Measurements from ENCODE around the gene KAZN. TPM values are rescaled to one million over a fixed set of nuclear protein-coding genes. Genes with fewer than 3 reads are reported as not detected.

KAZN gene
- total and polyA plus RNA-seq, 3 donors from 2014 or later, result 12.1 to 14.6 (median 13.8) TPM

GRCh38 chr1:14739082-14739832, 140.8 kb downstream of the KAZN start:
- no peak for TF ChIP-seq CTCF (IDR thresholded peaks at IDR 0.05)
- no peak for TF ChIP-seq POLR2A (IDR thresholded peaks at IDR 0.05)
- 75 to 79% methylated on average over 16 of the region's 16 CpGs for WGBS, 2 donors
- Histone ChIP-seq H3K4me3 (no peak overlapping the region), H3K27me3 (no peaks in the 10 kb centered on the region), H3K9me3 (no peaks in the 10 kb centered on the region), H3K36me3 (ENCODE audit: low read depth, missing control alignments) (no peaks in the 10 kb centered on the region), H3K27ac (no peak overlapping the region), H3K4me1 (no peaks in the 10 kb centered on the region)
- no peak for DNase-seq
- intact Hi-C loops (cut with DNase I; ENCODE audit: low total_unique reads), result no loop called here

GRCh38 chr1:14740016-14740415, 141.5 kb downstream of the KAZN start:
- 53 to 62% methylated on average over 7 to 8 of the region's 8 CpGs for WGBS, 2 donors
- TF ChIP-seq POLR2A (IDR thresholded peaks at IDR 0.05) (no peak), CTCF (IDR thresholded peaks at IDR 0.05) (no peak)
- Histone ChIP-seq H3K27ac (no peak overlapping the region), H3K4me1 (no peaks in the 10 kb centered on the region), H3K9me3 (no peaks in the 10 kb centered on the region), H3K36me3 (ENCODE audit: low read depth, missing control alignments) (no peaks in the 10 kb centered on the region), H3K4me3 (no peak overlapping the region), H3K27me3 (no peaks in the 10 kb centered on the region)
- intact Hi-C loops (cut with DNase I; ENCODE audit: low total_unique reads), result no loop called here
- no peak for DNase-seq

DNA sequence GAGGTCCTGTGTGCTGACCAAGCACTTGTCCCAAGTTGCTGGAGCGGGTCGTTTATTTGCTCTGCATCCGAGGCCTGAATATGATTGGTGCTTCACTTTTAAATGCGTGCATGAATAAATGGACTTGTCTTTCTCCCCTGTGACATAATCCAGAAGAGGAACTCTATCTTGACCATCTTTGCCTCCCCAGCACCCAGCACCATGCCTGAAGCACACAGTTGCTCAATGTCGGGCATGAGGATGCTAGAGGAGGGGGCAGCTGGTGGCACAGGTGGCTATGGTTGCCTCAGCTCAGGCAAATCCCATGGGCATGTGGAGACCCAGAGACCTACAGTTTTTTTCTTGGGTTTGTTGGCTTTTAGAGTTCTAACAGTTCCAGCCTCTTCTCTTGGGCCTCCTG, 142.6 kb downstream of the KAZN start:
- Histone ChIP-seq H3K4me3 (no peak overlapping the region), H3K36me3 (ENCODE audit: low read depth, missing control alignments) (no peaks in the 10 kb centered on the region), H3K27ac (no peak overlapping the region), H3K4me1 (no peaks in the 10 kb centered on the region), H3K27me3 (no peaks in the 10 kb centered on the region), H3K9me3 (no peaks in the 10 kb centered on the region)
- intact Hi-C loops (cut with DNase I; ENCODE audit: low total_unique reads), result no loop called here
- 83 to 85% methylated on average over 5 of the region's 5 CpGs for WGBS, 2 donors
- TF ChIP-seq CTCF (IDR thresholded peaks at IDR 0.05) (no peak), POLR2A (IDR thresholded peaks at IDR 0.05) (no peak)
- no peak for DNase-seq

GRCh38 chr1:14741532-14741931, 143.0 kb downstream of the KAZN start:
- intact Hi-C loops (cut with DNase I; ENCODE audit: low total_unique reads), result no loop called here
- Histone ChIP-seq H3K27ac (no peak overlapping the region), H3K27me3 (no peaks in the 10 kb centered on the region), H3K4me3 (no peak overlapping the region), H3K4me1 (no peaks in the 10 kb centered on the region), H3K36me3 (ENCODE audit: low read depth, missing control alignments) (no peaks in the 10 kb centered on the region), H3K9me3 (no peaks in the 10 kb centered on the region)
- no peak for DNase-seq
- no peak for TF ChIP-seq CTCF (IDR thresholded peaks at IDR 0.05)
- no peak for TF ChIP-seq POLR2A (IDR thresholded peaks at IDR 0.05)
- WGBS, 2 donors, result 68 to 70% methylated on average over 2 of the region's 2 CpGs

All from testis (tissue), 3 donors.